ENCODE measurements around the gene ADAM17. TPM values are rescaled to one million over a fixed set of nuclear protein-coding genes. Genes with fewer than 3 reads are reported as not detected.
"Not testable (repeated sequence)": the region's sequence is repeated elsewhere in the genome, so short reads cannot be mapped to it uniquely, and the experiment has no call there.

ADAM17 gene
- total RNA-seq, 1 experiment from 2014 or later: 21.2 TPM

DNA sequence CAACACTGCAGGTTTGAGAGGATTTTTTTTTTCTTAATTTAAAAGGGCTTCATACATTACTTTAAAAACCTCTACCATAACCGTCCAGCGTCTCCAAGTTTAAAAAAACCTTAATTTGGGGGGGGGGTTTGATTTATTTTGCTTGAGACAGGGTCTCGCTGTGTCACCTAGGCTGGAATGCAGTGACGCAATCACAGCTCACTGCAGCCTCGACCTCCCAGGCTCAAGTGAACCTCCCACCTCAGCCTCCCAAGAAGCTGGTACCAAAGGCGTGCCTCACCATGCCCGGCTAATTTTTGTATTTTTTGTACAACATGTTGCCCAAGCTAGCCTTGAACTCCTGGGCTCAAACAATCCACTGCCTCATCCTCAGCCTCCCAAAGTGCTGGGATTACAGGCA lies 36.9 kb downstream of the ADAM17 start:
- H3K27me3 ChIP-seq (ENCODE audit: control insufficient read depth, insufficient read depth, low read length): no peaks in the 10 kb centered on the region

DNA sequence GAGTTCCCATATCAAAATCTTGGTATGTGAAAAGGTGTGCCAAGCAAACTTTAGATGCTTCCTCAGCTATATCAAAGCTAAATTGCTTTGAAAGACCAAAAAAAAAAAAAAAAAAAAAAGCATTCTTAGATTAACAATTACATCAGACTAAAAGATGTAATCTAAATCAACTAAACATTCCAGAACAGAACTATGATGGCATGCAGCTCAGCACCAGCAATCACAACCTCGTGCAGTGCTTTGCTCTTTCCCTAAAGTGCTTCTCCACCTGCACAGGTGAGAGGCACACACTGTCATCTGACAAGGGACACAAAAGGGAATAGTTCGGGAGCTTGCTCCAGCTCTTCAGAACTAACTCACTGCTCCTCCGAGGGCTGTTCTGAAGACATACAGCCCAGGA lies 37.5 kb downstream of the ADAM17 start:
- H3K4me3 ChIP-seq (ENCODE audit: insufficient read depth, low read depth, low read length): no peak overlapping the region
- H3K27me3 ChIP-seq (ENCODE audit: control insufficient read depth, insufficient read depth, low read length): no peaks in the 10 kb centered on the region
- H3K36me3 ChIP-seq (replicated peaks; ENCODE audit: control insufficient read depth, insufficient read depth, low read length): peaks cover 1% of the 10 kb centered on the region; the same call in 1 of the 2 replicates
- DNase-seq: no peak

More for the DNA sequence above, 36.9 kb downstream of the ADAM17 start:
- no peak overlapping the region for H3K4me3 ChIP-seq (ENCODE audit: insufficient read depth, low read depth, low read length)
- peaks cover 1% of the 10 kb centered on the region; the same call in 1 of the 2 replicates for H3K36me3 ChIP-seq (replicated peaks; ENCODE audit: control insufficient read depth, insufficient read depth, low read length)
- DNase-seq: no peak

DNA sequence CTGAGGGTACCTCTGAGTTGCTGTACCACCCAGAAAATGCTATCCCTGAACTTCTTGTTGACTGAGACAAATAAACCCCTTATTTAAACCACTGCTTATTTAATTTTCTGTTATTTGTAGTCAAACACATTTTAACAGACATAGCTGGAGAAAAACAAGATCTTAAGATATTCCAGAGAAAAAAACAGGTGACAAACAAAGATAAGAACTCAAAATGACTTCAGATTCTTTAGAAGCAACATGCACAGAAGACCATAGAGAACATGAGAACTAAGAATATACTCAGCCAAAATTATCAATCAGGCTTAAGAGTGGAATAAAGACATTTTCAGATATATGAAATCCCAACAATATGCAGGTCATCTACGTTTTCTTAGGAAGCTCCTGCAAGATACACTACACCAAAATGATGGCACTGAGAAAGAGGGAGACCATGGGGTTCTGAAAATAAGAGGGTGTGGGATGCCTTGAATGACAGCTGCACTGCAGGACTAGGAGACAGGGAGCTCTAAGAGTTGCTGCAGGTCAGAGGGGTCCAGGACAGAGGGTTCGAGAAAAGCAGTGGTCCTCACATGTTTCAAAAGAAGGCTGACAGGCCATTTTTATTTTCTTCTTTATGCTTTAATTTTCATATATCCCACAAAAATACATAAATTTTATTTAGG lies 38.4 kb downstream of the ADAM17 start:
- Histone ChIP-seq H3K36me3 (replicated peaks; ENCODE audit: control insufficient read depth, insufficient read depth, low read length) (peaks cover 1% of the 10 kb centered on the region; the same call in 1 of the 2 replicates), H3K27me3 (ENCODE audit: control insufficient read depth, insufficient read depth, low read length) (no peaks in the 10 kb centered on the region)

DNA sequence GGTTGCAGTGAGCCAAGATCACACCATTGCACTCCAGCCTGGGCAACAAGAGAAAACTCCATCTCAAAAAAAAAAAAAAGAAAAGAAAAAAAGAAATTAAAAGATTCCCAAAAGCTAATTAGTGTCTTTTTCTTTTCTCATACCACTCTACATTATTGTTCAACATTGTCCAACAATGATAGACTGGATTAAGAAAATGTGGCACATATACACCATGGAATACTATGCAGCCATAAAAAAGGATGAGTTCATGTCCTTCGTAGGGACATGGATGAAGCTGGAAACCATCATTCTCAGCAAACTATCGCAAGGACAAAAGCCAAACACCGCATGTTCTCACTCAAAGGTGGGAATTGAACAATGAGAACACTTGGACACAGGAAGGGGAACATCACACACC lies 41.7 kb downstream of the ADAM17 start:
- H3K36me3 ChIP-seq (replicated peaks; ENCODE audit: control insufficient read depth, insufficient read depth, low read length); DNase-seq; H3K4me3 ChIP-seq (ENCODE audit: insufficient read depth, low read depth, low read length); H3K27me3 ChIP-seq (ENCODE audit: control insufficient read depth, insufficient read depth, low read length): not testable (repeated sequence)

More for the DNA sequence above, 38.4 kb downstream of the ADAM17 start:
- H3K4me3 ChIP-seq (ENCODE audit: insufficient read depth, low read depth, low read length): no peak overlapping the region
- DNase-seq: no peak

DNA sequence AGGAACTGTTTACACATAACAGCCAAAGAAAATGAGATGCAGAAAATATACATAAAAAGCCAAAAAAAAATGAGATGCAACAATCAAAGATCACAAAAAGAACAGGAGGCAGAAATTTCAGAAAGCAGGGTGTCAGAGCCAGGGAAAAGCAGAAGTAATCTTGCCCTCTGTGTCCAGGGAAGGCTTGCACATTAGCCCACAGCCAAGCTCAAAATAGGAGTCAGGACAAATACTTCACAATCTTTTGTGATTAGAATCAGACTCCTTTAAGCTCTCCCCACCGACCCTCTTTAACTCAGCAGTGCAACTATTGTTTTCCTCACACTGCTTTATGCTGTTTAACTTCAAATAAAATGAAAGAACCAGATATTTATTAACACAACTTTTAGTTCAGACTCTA lies 46.7 kb downstream of the ADAM17 start:
- Histone ChIP-seq H3K36me3 (replicated peaks; ENCODE audit: control insufficient read depth, insufficient read depth, low read length) (no peaks in the 10 kb centered on the region; the same call in none of the 2 replicates), H3K27me3 (ENCODE audit: control insufficient read depth, insufficient read depth, low read length) (no peaks in the 10 kb centered on the region), H3K4me3 (ENCODE audit: insufficient read depth, low read depth, low read length) (no peak overlapping the region)
- DNase-seq: no peak

DNA sequence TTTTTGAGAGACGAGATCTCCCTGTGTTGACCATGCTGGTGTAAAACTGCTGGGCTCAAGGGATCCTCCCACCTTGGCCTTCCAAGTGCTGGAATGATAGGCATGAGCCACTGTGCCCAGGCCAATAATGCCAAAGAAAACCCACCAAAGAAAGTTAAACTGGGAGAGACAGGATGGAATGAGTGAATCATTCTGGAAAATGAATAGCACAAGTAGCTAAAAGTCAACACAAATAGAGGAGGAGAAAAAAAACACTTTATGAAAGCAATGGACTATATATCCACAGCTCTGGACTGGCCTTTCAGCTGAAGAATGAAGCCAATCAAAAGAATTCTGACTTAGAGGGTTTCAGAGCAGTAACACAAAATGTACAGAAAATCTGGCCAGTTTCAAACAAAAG lies 57.4 kb downstream of the ADAM17 start:
- Histone ChIP-seq H3K4me3 (ENCODE audit: insufficient read depth, low read depth, low read length) (no peak overlapping the region), H3K27me3 (ENCODE audit: control insufficient read depth, insufficient read depth, low read length) (no peaks in the 10 kb centered on the region), H3K36me3 (replicated peaks; ENCODE audit: control insufficient read depth, insufficient read depth, low read length) (peaks cover 9% of the 10 kb centered on the region)
- DNase-seq: no peak

DNA sequence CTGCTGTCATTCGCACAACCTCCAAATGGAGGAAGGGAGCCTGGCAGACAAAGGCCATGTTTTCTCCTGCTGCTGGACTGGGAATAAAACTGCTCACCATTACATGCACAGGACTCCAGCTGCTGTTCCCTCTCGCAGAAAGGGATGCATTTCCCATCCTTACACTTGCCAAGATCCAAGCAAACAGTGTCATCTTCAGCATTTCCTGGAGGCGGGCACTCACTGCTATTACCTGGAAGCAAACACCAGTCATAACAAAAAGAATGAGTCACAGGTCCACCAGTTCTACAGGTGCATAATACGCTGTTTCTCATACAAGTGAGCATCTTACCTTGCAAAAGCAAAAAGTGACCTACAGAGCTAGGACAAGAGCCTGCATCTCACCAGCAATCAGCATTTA lies 58.6 kb downstream of the ADAM17 start:
- Histone ChIP-seq H3K4me3 (ENCODE audit: insufficient read depth, low read depth, low read length) (no peak overlapping the region), H3K36me3 (replicated peaks; ENCODE audit: control insufficient read depth, insufficient read depth, low read length) (peaks cover 11% of the 10 kb centered on the region), H3K27me3 (ENCODE audit: control insufficient read depth, insufficient read depth, low read length) (no peaks in the 10 kb centered on the region)
- DNase-seq: no peak

DNA sequence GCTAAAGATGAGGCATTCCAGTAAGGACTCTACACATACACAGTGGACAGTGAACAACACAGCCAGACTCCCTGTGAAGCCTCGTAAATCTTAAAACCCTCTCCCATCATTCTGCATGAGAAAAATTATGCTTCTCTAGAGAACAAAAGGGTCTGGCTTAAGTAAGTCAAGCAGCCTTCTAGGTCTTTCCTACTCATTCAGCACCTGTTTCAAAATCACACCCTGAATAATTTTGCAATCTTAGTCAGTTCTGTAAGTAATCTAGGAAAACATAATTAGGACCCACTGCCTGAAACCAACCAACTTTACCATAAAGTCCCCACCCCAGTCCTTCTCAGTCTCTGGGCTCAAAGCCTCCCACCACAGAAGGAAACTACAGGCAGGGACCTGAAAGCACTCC lies 61.5 kb downstream of the ADAM17 start:
- DNase-seq: no peak
- no peak overlapping the region for H3K4me3 ChIP-seq (ENCODE audit: insufficient read depth, low read depth, low read length)
- peaks cover 24% of the 10 kb centered on the region for H3K36me3 ChIP-seq (replicated peaks; ENCODE audit: control insufficient read depth, insufficient read depth, low read length)
- no peaks in the 10 kb centered on the region for H3K27me3 ChIP-seq (ENCODE audit: control insufficient read depth, insufficient read depth, low read length)

DNA sequence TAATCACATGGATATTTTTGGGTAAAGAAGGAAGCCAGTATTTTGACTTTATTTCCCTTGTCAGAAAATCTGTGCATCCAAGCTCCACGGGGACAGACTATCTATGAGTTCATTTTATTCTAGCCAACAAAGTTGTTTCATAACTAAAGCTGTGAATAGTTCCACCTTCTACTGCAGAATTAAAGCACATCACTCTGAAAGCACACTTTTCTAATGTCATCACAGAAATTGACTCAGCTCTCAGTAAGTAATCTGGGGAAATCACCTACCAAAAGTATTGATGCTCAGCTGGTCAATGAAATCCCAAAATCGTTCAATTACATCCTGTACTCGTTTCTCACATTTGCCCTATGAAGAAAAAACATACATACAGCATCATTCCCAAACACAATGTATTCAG lies 62.2 kb downstream of the ADAM17 start:
- DNase-seq: no peak
- no peaks in the 10 kb centered on the region for H3K27me3 ChIP-seq (ENCODE audit: control insufficient read depth, insufficient read depth, low read length)
- no peak overlapping the region for H3K4me3 ChIP-seq (ENCODE audit: insufficient read depth, low read depth, low read length)
- peaks cover 24% of the 10 kb centered on the region for H3K36me3 ChIP-seq (replicated peaks; ENCODE audit: control insufficient read depth, insufficient read depth, low read length)

DNA sequence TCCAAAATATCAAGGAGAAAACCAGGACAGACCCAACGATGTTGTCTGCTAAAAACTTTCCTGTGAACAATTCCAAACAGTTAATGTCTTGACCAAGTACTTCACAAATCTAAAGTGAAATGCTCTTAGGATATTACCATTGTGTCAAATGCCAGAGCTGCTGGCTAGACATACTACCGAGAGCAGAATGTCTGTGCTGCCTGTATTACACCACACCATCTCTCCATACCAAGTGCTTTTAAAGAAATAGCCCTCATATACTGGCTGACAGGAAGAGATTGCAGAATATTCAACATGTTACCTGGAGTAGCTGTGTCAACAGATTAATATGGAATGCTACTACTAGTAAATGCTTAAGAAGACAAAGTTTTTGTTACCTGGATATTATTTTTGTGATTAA lies 62.7 kb downstream of the ADAM17 start:
- H3K4me3 ChIP-seq (ENCODE audit: insufficient read depth, low read depth, low read length): no peak overlapping the region
- H3K27me3 ChIP-seq (ENCODE audit: control insufficient read depth, insufficient read depth, low read length): no peaks in the 10 kb centered on the region
- peaks cover 25% of the 10 kb centered on the region for H3K36me3 ChIP-seq (replicated peaks; ENCODE audit: control insufficient read depth, insufficient read depth, low read length)
- no peak for DNase-seq

DNA sequence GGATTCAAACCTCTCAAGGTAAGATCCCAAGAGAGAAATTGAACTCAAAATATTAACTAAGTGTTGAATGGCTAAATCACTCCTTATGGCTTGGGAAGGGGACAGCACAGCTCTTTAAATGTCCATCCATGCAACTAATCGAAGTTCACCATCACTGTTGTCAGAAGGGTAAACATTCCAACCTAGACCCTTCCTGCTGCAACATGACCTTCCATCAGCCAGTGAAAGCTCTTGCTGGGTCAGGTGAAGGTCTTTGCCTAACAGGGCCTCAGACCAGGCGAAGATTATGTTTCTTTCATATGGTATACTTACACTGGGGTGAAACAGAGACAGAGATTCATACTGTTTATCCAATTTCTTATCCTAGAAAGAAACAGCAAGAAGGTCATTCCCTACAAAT lies 64.8 kb downstream of the ADAM17 start:
- Histone ChIP-seq H3K4me3 (ENCODE audit: insufficient read depth, low read depth, low read length) (no peak overlapping the region), H3K36me3 (replicated peaks; ENCODE audit: control insufficient read depth, insufficient read depth, low read length) (peaks cover 23% of the 10 kb centered on the region), H3K27me3 (ENCODE audit: control insufficient read depth, insufficient read depth, low read length) (no peaks in the 10 kb centered on the region)
- no peak for DNase-seq

DNA sequence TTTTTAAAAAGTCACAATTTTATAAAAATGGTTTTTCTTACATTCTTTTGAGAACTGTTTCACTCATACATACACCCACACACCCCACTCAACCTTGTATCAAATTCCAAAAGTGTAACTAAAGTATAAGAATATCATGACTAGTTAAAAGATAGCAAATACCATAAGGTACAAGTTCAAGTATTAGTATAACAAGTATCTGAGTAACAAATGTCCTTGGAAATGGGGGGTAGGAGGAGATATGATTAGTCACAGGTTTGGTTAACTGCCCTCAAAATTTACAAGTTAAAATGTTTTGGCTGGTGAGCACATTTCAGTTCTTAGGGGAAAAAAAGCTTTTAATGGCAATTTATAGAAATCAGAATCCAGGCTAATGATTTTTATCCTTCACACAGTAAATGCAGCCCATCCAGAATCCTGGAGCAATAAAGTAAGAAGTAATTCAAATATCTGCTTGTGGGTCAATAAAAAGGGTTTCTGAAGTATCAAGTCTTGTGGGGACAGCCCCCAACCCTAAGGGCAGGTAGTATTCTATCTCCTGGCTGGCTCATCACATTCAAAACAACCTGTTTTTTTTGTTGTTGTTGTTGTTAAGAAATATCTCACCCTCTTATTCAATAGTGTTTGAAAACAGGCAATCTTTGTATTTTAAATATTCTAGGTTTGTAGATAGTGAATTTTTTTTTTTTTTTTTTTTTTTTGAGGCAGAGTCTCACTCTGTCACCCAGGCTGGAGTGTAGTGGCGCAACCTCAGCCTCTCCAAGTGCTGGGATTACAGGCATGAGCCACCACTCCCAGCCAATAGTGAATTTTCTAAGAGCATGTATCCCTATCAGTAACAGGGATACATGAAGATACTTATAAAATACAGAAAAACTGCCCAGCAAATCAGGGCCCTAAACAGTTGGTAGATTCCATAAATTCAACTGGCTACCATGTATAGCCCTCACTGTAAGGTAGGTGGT lies 66.8 kb downstream of the ADAM17 start:
- Histone ChIP-seq H3K27me3 (ENCODE audit: control insufficient read depth, insufficient read depth, low read length) (no peaks in the 10 kb centered on the region), H3K36me3 (replicated peaks; ENCODE audit: control insufficient read depth, insufficient read depth, low read length) (peaks cover 24% of the 10 kb centered on the region), H3K4me3 (ENCODE audit: insufficient read depth, low read depth, low read length) (no peak overlapping the region)
- no peak for DNase-seq

DNA sequence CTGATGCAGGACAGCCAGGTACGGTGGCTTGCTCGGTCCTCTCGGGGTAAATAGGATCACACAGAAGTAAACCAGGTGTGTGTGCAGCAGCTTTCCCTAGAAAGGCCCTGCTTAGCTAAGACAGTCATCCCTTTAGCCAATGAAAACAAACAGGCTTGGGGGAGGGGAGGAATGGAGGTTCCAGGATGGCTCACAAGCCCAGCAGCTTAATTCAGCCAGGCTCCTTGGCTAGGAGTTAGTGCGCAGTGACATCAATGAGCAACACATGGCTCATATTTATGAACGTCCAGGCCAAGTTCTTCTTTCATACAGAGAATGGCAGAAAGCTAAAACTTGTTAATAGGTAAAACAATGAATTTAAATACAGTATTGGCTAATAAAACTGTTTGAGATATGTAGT lies 71.1 kb downstream of the ADAM17 start:
- peaks cover 13% of the 10 kb centered on the region for H3K36me3 ChIP-seq (replicated peaks; ENCODE audit: control insufficient read depth, insufficient read depth, low read length)

DNA sequence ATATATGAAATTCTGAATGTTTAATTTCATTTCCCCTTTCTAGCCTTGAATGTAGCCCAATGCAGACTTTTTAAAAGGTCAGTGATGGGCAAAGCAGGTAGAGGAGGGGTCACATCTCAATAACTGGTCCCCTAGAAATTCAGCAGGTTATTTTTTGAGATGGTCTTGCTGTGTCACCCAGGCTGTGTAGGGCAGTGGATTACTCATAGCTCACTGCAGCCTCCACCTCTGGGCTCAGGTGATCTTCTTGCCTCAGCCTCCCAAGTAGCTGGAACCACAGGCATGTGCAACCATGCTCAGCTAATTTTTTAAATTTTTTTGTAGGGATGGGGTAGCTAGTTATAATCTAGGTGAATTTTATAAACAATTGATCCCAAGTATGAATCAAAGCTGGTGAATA lies 72.5 kb downstream of the ADAM17 start:
- peaks cover 13% of the 10 kb centered on the region for H3K36me3 ChIP-seq (replicated peaks; ENCODE audit: control insufficient read depth, insufficient read depth, low read length)
- no peak for DNase-seq
- no peak overlapping the region for H3K4me3 ChIP-seq (ENCODE audit: insufficient read depth, low read depth, low read length)
- no peaks in the 10 kb centered on the region for H3K27me3 ChIP-seq (ENCODE audit: control insufficient read depth, insufficient read depth, low read length)

More for the DNA sequence above, 71.1 kb downstream of the ADAM17 start:
- no peak for DNase-seq
- Histone ChIP-seq H3K27me3 (ENCODE audit: control insufficient read depth, insufficient read depth, low read length) (no peaks in the 10 kb centered on the region), H3K4me3 (ENCODE audit: insufficient read depth, low read depth, low read length) (no peak overlapping the region)

DNA sequence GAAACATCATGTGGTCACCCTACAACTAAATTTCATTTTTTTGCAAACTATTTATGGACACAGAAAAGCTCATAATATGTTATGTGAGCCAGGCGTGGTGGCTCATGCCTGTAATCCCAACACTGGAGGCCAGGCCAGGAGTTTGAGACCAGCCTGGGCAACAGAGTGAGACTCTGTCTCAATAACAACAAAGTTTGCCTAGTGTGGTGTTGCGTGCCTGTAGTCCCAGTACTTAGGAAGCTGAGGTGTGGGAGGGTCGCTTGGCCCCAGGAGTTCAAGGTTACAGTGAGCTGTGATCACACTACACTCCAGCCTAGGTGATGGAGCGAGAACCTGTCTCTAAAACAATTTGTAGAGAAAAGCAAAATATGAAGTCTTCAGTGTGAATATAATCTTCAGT lies 75.5 kb downstream of the ADAM17 start:
- Histone ChIP-seq H3K4me3 (ENCODE audit: insufficient read depth, low read depth, low read length) (no peak overlapping the region), H3K27me3 (ENCODE audit: control insufficient read depth, insufficient read depth, low read length) (no peaks in the 10 kb centered on the region), H3K36me3 (replicated peaks; ENCODE audit: control insufficient read depth, insufficient read depth, low read length) (peaks cover 9% of the 10 kb centered on the region)
- DNase-seq: no peak
